GM19463 (cell line): ENCODE results near the gene C16orf86.
"Not testable (repeated sequence)": the region's sequence is repeated elsewhere in the genome, so short reads cannot be mapped to it uniquely, and the experiment has no call there.

Experiments used
- ATAC-seq: cut with Tn5 transposase; IDR thresholded peaks from one replicate; pipeline ENCODE4 v1.9.1; 2021; ENCODE audit warnings: mild to moderate bottlenecking, moderate library complexity; ENCODE audit not compliant: unreplicated experiment

The C16orf86 gene

DNA sequence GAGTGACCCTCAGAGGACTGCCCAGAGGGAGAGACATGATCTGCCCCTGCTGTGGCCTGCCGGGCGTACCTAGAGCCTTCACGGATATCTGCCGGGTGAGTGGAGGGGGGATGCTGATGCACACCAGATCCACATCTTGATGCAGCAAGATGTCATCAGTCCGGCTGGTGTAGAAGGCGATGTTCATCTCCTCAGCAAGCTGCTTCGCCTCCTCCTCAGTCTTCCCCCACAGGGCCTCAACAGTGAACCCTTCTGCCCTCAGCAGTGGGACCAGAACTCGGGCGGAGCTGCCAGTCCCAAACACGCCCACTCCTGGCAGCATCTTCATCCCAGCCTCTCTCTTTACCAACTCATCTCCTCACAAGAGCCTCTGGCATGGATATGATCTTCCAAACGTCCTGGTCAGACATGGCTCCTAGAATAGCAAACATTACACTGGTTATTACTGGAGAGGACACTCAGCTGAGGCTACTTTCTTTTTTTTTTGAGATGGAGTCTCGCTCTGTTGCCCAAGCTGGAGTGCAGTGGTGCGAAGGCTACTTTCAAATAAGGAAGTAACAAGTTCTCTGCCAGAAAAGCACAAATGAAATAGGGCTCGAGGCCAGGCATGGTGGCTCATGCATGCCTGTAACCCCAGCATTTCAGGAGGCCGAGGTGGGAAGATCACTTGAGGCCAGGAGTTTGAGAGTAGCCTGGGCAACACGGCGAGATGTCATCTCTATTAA, 18.9 kb downstream of the C16orf86 start:
- no peak for ATAC-seq

DNA sequence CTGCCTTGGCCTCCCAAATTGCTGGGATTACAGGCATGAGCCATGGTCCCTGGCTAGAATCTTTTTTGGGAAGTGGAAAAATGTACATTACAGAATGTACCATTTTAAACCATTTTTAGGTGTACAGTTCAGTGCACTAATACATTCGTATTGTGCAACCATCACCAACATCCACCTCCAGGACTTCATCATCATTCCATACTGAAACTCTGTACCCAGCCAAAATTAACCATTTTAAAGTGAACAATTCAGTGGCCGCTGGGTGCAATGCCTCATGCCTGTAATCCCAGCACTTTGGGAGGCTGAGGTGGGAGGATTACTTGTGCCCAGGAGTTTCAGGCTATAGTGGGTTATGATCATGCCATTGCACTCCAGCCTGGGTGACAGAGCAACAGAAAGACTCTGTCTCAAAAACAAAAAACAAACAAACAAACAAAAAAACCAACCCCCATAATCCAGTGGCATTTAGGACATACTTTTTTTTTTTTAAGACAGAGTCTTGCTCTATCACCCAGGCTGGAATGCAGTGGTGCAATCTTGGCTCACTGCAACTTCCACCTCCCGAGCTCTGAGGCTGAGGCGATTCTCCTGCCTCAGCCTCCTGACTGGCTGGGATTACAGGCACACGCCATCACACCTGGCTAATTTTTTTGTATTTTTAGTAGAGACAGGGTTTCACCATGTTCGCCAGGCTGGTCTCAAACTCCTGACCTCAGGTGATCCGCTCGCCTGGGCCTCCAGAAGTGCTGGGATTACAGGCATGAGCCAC, 27.1 kb downstream of the C16orf86 start:
- not testable (repeated sequence) for ATAC-seq

DNA sequence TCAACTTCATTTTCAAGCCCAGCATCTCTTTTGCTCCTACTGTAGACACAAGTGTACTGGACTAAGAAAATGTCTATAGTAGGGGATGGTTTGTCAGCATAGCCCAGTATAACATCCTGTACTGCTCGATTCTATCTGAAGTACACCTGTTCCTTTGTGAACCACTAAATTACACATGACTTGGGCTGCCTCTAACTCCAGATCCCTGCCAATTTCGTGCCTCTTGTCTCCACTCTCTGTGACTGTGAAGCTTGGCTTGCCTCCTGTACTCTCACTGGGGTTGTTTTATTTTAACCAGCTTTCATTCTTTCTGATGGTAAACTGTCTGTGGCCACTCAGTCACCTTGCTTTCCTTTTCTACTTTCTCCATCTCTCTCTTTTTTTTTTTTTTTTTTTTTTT, 28.0 kb downstream of the C16orf86 start:
- no peak for ATAC-seq

DNA sequence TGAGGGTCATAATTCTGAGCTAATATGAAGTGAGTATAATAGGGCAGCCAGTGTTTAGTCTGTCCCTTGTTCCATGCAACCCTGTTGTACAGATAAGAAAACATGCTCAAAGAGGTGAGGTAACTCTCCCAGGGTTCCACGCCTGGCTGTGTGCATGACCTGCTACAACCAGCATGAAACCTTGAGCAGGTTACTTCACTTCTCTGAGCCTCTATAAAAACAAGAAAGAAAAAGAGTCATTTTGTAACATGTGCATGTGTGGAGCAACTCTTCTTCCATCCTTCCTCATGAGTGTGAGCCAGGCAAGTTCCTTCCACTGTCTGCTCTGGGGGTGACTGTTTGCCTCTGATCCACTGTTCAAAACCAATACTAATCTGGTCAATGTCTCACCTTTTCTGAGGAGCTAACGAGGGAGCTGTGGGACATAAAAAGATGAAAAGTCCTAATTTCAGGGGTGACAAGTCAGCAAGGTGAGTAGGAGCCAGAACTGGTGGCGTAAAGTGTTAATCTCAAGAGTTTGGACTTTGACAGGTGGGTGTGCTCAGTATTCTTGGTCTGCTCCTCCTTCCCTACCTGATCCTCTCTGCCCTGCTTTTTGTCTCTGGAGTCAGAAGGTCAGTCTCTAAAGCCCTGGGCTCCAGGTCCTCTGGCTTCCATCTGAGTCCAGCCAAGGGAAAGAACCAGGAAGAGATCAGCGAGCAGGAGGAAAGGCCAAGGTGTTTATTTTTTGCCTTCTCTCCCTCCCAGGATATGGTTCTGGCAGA, 31.0 kb downstream of the C16orf86 start:
- ATAC-seq: no peak

DNA sequence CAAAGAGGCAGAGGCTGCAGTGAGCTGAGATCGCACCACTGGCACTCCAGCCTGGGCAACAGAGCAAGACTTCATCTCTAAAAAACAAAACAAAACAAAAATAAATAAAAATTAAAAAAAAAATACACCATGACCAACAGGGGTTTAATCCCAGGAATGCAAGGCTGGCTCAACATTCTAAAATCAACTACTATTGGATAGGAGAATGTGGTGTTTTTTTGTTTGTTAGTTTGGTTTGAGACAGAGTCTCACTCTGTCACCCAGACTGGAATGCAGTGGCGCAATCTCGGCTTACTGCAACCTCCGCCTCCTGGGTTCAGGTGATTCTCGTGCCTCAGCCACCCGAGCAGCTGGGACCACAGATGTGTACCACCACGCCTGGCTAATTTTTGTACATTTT, 32.7 kb downstream of the C16orf86 start:
- no peak for ATAC-seq

DNA sequence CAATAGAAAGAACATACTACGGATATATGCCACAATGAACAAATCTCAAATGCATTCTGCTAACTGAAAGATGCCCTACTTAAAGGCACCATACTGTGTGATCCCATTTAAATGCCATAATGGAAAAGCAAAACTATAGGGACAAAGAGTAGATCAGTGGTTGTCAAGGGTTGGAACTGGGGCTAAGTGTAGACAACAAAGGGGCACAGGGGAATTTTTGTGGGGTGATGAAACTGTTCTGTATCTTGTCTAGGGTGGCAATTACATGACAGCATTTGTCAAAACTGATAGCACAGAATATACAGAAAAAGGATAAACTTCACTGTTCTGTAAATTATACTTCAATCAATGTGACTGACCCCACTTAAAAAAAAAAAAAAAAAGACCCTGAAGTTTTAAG, 34.8 kb downstream of the C16orf86 start:
- ATAC-seq: no peak

DNA sequence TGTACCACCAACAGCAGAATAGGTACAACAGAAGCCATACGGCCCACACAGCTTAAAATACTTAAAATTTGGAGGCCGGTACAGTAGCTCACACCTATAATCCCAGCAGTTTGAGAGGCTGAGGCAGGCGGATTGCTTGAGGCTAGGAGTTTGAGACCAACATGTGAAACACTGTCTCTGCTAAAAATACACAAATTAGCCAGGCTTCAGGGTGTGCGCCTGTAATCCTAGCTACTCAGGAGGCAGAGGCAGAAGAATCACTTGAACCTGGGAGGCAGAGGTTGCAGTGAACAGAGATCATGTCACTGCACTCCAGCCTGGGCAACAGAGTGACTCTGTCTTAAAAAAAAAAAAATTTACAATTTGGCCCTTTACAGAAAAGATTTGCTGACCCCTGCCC, 35.5 kb downstream of the C16orf86 start:
- no peak for ATAC-seq

DNA sequence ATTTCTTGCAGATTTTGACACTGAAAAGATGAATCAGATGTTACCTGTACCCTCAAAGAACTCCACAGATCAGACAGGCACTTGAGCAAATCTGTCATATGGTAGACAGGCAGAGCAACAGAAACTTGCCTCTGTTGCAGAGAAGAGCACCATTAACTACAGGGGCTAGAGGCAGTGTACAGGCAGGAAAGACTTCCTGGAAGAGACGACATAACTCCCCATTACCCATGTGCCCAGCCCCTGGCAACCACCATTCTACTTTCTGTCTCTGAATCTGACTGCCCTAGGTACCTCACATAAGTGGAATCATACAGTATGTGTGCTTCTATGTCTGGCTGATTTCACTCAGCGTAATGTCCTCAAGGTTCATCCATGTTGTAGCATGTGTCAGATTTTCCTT, 37.0 kb downstream of the C16orf86 start:
- no peak for ATAC-seq

DNA sequence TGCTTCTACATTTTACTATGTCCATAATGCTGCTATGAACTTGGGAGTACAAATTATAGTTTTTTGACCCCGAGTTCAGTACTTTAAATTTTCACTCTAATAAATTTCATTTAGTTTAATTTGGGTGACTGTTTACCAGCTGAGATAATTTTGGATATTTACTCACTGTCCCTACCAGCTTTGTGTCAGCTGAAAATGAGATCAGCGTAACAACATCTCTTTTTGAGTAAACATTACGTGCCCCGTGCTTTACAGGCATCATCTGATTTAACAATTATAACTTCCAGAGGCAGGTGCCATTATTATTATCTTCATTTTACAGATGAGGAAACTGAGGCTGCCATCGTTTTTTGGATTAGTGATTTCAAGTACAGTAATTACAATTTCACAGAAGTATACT, 37.5 kb downstream of the C16orf86 start:
- no peak for ATAC-seq

DNA sequence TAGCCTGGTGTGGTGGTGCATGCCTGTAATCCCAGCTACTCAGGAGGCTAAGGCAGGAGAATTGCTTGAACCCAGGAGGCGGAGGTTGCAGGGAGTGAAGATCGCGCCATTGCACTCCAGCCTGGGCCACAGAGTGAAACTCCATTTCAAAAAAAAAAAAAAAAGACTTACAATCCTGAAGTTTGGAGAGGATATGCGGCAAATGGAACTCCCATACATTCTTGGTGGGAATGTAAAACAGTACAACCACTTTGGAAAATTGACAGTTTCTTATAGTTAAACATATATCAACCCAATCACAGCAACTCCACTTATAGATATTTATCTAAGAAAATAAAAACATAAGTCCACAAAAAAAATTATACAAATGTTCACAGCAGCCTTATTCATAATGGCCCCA, 40.6 kb downstream of the C16orf86 start:
- ATAC-seq: no peak

DNA sequence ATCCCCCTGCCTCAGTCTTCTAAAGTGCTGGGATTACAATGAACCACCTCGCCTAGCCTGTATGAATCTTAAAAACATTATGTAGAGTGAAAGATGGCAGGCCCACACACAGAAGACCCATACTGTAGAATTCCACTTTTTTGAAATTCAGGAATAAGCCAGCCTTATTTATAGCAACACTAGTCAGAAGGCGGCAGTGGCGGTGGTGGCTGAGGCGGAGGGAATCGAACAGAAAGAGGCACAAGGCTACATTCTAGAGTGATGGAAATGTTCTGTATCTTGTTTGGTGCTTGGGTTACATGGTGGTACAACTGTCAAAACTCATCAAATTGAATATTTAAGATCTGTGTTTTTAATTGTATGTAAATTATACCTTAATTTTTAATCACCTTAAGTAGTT, 41.2 kb downstream of the C16orf86 start:
- ATAC-seq: no peak

DNA sequence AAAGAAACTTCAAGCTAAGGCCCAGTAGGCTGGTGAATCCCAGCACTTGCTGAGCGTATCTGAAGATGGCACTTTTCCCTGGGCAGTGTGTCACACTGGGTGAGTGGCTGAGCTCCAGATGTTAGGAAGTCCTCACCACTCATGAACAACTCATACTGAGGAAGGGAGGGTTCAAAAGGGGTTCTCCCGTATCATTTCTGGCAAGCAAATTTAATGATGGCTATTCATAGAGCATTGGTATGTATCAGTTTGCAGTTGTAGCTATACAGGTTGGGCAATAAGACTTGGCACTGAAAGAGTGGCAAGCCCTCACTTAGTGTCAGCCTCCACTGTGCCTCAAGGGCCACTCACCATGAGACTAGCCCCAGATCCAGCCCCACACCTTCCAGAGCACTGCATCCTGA, 41.8 kb downstream of the C16orf86 start:
- no peak for ATAC-seq

DNA sequence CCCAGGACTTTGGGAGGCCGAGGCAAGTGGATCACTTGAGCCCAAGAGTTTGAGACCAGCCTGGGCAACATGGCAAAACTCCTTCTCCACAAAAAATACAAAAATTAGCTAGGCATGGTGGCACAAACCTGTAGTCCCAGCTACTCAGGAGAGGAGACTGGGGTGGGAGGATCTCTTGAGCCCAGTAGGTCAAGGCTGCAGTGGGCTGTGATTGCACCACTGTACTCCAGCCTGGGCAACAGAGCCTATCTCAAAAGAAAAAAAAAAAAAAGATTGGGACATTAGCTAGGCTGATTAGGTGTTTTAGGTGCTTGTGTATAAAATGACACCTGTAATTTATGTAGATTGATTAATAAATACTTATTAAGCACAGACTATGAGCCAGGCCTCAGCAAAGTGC, 42.4 kb downstream of the C16orf86 start:
- no peak for ATAC-seq

DNA sequence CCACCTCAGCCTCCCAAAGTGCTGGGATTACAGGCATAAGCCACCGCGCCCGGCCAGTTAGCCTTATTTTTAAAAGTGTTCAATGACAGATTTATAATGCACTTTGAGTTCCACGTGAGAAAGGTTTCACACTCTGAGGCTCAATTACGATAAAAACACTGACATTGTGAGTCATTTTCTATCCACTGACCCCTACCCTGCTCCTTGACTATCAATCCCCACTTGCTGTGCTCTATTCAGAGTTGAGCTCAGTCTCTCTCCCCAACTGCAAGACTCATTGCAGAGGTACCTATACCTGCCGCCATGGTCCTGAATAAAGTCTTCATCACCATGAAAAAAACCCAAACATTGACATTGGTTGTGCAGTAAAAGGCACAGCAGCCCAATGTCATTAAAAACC, 44.0 kb downstream of the C16orf86 start:
- no peak for ATAC-seq

DNA sequence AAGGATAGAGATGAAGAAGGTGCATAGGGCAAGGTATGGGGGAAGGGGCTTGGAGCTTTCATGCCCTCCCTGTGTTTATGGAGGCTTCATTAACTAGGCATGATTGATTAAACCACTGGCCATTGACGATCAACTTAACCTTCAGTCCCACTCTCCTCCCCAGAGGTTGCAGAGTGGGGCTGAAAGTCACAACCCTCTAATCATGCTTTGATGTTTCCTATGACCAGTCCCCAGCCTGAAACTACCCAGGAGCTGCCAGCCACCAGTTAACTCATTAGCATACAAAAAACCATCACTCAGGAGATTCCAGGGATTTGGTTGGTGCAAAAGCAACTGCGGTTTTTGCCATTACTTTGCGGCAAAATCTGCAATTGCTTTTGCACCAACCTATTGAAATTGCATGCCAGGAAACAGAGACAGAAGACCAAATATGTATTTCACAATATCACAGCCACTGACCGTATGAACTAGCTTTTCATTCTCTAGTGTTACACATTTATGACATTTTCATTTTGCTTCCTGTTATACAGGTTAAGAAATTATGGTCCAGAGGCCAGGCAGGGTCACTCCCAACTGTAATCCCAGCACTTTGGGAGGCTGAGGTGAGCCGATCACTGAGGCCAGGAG, 47.1 kb downstream of the C16orf86 start:
- ATAC-seq: no peak

DNA sequence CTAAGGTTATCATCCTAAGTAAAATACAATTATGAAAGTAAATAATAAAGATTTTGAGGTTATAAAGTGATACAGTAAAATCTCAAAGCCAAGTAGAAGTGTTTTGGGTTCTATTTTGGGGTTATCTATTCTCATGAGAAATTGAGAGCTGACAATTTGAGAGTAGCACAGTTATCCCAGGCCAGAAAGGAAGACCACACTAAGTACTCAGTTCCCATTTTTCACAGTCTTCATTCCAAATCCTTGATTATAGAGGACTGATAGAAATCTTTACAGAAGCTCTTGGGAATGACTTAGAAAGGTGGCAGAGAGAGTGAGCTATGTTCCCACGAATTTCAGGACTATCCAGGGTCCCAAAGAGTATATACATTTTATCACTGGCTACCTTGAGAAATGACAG, 47.9 kb downstream of the C16orf86 start:
- no peak for ATAC-seq

DNA sequence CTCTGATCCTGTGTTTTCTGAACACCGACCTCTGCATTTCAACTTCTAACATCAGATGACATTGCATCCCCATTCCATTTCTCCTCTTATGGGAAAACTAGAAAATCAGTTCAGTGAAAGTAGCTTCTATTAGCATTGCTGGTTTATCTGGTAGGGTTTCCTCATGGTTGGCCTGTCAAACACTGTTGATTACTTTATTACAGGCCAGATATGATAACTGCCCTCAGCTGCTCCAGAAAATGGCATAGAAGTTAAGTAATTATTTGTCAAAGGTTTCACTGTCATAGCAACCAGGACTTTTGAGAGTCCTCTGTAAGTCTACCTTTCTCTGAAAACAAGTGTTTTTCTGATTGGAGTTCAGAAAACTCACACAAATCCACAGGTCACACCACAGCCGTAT, 49.5 kb downstream of the C16orf86 start:
- ATAC-seq: no peak
